Peyer's patch (tissue), 4 donors: Measurements from ENCODE around the gene PAX8.

ENCODE experiments used
- POLR2A ChIP-seq, 2 donors: fragments of 450-650 bp; IDR thresholded peaks; one replicate each; pipeline ENCODE4 v1.5.1; 2017; ENCODE audit warnings: antibody characterized with exemption in 2 of 2, mild to moderate bottlenecking in 2 of 2, moderate library complexity in 2 of 2
- TF ChIP-seq, protein P1 (sequence below), 6 experiments: fragments of 450-650 bp in 4 of 6; fragments of 200-600 bp in 2 of 6; sonication (generic) in 1 of 6; IDR thresholded peaks; one replicate each; pipeline ENCODE4 v1.5.1; 2017 to 2019; ENCODE audit warnings: antibody characterized with exemption in 6 of 6, mild to moderate bottlenecking in 3 of 6, moderate library complexity in 1 of 6

DNA sequence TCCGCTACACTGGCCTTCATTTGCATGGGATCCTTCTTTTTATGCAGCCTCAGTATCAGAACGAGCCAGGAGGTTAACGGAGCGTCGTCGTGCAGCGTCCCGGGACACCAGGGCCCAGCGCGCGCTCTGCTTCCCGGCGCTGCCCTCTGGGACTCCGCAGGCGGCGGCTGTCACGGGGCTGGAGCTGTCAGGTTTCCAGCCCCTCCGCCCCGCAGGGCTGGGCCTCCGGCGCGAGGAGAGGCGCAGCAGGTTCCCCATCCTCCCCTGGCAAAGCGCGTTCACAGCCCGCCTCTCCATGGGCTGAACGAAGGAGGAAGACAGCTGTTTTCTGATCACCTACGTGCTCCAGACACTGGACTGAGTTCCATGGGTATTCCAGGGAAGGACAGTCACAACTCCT lies 12.5 kb upstream of the PAX8 start:
- TF ChIP-seq, protein P1, sequence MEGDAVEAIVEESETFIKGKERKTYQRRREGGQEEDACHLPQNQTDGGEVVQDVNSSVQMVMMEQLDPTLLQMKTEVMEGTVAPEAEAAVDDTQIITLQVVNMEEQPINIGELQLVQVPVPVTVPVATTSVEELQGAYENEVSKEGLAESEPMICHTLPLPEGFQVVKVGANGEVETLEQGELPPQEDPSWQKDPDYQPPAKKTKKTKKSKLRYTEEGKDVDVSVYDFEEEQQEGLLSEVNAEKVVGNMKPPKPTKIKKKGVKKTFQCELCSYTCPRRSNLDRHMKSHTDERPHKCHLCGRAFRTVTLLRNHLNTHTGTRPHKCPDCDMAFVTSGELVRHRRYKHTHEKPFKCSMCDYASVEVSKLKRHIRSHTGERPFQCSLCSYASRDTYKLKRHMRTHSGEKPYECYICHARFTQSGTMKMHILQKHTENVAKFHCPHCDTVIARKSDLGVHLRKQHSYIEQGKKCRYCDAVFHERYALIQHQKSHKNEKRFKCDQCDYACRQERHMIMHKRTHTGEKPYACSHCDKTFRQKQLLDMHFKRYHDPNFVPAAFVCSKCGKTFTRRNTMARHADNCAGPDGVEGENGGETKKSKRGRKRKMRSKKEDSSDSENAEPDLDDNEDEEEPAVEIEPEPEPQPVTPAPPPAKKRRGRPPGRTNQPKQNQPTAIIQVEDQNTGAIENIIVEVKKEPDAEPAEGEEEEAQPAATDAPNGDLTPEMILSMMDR (IDR thresholded peaks at IDR 0.05) = no peak
- TF ChIP-seq POLR2A (IDR thresholded peaks at IDR 0.05) = no peak
